Measurements from ENCODE around the gene PRICKLE4.
"Not testable (repeated sequence)": the region's sequence is repeated elsewhere in the genome, so short reads cannot be mapped to it uniquely, and the experiment has no call there.

PRICKLE4 gene

GRCh38 chr6:41746107-41746506 lies 34.5 kb upstream of the PRICKLE4 start:
- no peak for FAIRE-seq

GRCh38 chr6:41747256-41748101 lies 33.1 kb upstream of the PRICKLE4 start, which contains the start of gene PGC:
Gene PGC, minus strand, starts transcription at chr6:41747397. Its CDS starts 63 bp downstream, at chr6:41747334.
- no peak for FAIRE-seq

GRCh38 chr6:41748102-41748477 lies 32.5 kb upstream of the PRICKLE4 start:
- no peak for FAIRE-seq

GRCh38 chr6:41748542-41748941 lies 32.0 kb upstream of the PRICKLE4 start:
- FAIRE-seq: no peak

- no peak for FAIRE-seq
Measured at GRCh38 chr6:41750374-41750773, 30.2 kb upstream of the PRICKLE4 start.

- no peak for FAIRE-seq
Measured at GRCh38 chr6:41755895-41756294, 24.7 kb upstream of the PRICKLE4 start.

- FAIRE-seq: no peak
Measured at GRCh38 chr6:41756354-41756753, 24.2 kb upstream of the PRICKLE4 start.

- no peak for FAIRE-seq
Measured at GRCh38 chr6:41757271-41757670, 23.3 kb upstream of the PRICKLE4 start.

GRCh38 chr6:41757931-41758640 lies 22.5 kb upstream of the PRICKLE4 start:
- no peak for FAIRE-seq

- no peak for FAIRE-seq
Measured at GRCh38 chr6:41758641-41759035, 21.9 kb upstream of the PRICKLE4 start.

- no peak for FAIRE-seq
Measured at GRCh38 chr6:41759106-41759904, 21.3 kb upstream of the PRICKLE4 start.

- no peak for FAIRE-seq
Measured at GRCh38 chr6:41759905-41760579, 20.5 kb upstream of the PRICKLE4 start.

GRCh38 chr6:41763470-41763869 lies 17.1 kb upstream of the PRICKLE4 start:
- no peak for FAIRE-seq

- not testable (repeated sequence) for FAIRE-seq
Measured at GRCh38 chr6:41766043-41766664, 14.4 kb upstream of the PRICKLE4 start.

- no peak for FAIRE-seq
Measured at GRCh38 chr6:41767112-41767833, 13.3 kb upstream of the PRICKLE4 start.

GRCh38 chr6:41768545-41769308 lies 11.9 kb upstream of the PRICKLE4 start:
- no peak for FAIRE-seq

GRCh38 chr6:41769376-41769775 lies 11.2 kb upstream of the PRICKLE4 start:
- no peak for FAIRE-seq

- FAIRE-seq: no peak
Measured at GRCh38 chr6:41770381-41771057, 10.1 kb upstream of the PRICKLE4 start.

GRCh38 chr6:41771058-41771983 lies 9.3 kb upstream of the PRICKLE4 start:
- no peak for FAIRE-seq
